Bronchial epithelial cell (primary cell): ENCODE data around the gene STXBP3. TPM values are rescaled to one million over a fixed set of nuclear protein-coding genes. Genes with fewer than 3 reads are reported as not detected.
"Not testable (repeated sequence)": the region's sequence is repeated elsewhere in the genome, so short reads cannot be mapped to it uniquely, and the experiment has no call there.

Experiments used
- DNase-seq: peaks from one replicate; pipeline ENCODE4 v3.0.0-alpha.2; 2010; ENCODE audit warnings: low read depth
- FAIRE-seq: peaks from 2 replicates; lab custom pipeline; 2011; peaks lifted over from hg19 to GRCh38; lab: Jason Lieb, UNC
- H3K27me3 ChIP-seq: 2 replicates; pipeline ENCODE4 v1.5.1; 2011; ENCODE audit warnings: low read length; ENCODE audit not compliant: control insufficient read depth, insufficient read depth
- H3K36me3 ChIP-seq: 2 replicates; pipeline ENCODE4 v1.5.1; 2011; ENCODE audit warnings: low read length; ENCODE audit not compliant: control insufficient read depth, insufficient read depth
- H3K4me3 ChIP-seq: 2 replicates; pipeline ENCODE4 v1.5.1; 2011; ENCODE audit warnings: mild to moderate bottlenecking, low read depth, low read length, control low read depth
- CTCF ChIP-seq: IDR thresholded peaks from 2 replicates; pipeline ENCODE4 v1.5.1; 2011; ENCODE audit warnings: mild to moderate bottlenecking, moderate library complexity, low read length, control low read depth, inconsistent platforms; ENCODE audit not compliant: insufficient read depth, severe bottlenecking
- total RNA-seq: library from RNA; depleted of rRNA; stranded (reverse); fragments of >200 nt; gene quantifications from 2 replicates; pipeline ENCODE4 v1.2.1, GENCODE V29; 2014

Gene STXBP3
- total RNA-seq, result 30.0 and 38.1 TPM in 2 replicates

- no peaks in the 10 kb centered on the region for H3K36me3 ChIP-seq
- TF ChIP-seq CTCF, result peak; percentile 98
- peak within 1 kb of the TSS; percentile 81 for H3K4me3 ChIP-seq
- no peaks in the 10 kb centered on the region for H3K27me3 ChIP-seq
- peak; percentile 91 for DNase-seq
- FAIRE-seq, result peak; percentile 55
Observed at GRCh38 chr1:108746382-108747170, at the start of gene STXBP3. Gene STXBP3 (plus strand): TSS chr1:108746674. CDS start chr1:108746738, 64 bp downstream.

GRCh38 chr1:108699375-108700332, 46.8 kb upstream of the STXBP3 start:
- no peak for DNase-seq
- H3K4me3 ChIP-seq, result no peak overlapping the region
- FAIRE-seq, result no peak
- TF ChIP-seq CTCF, result no peak
- no peaks in the 10 kb centered on the region for H3K27me3 ChIP-seq
- peaks cover 14% of the 10 kb centered on the region for H3K36me3 ChIP-seq

- no peak for FAIRE-seq
- H3K36me3 ChIP-seq, result peaks cover 12% of the 10 kb centered on the region
- H3K4me3 ChIP-seq, result no peak overlapping the region
- H3K27me3 ChIP-seq, result no peaks in the 10 kb centered on the region
- no peak for DNase-seq
- TF ChIP-seq CTCF, result no peak
Observed at GRCh38 chr1:108701176-108701849, 45.2 kb upstream of the STXBP3 start.

DNA sequence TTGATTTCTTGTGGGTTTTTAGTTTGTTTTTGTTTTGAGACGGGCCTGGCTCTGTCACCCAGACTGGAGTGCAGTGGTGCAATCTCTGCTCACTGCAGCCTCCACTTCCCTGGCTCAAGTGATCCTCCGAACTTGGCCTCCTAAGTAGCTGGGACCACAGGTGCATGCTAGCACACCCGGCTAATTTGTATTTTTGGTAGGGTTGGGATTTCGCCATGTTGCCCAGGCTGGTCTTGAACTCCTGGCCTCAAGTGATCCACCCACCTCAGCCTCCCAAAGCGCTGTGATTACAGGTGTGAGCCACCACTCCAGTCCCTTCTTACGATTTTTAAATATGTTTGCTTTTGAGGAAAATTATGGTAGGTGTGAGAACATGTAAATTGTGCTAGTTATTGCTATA, 44.4 kb upstream of the STXBP3 start:
- H3K4me3 ChIP-seq, H3K27me3 ChIP-seq, DNase-seq, FAIRE-seq: not testable (repeated sequence)
- H3K36me3 ChIP-seq, result peaks cover 10% of the 10 kb centered on the region

GRCh38 chr1:108703939-108704338, 42.5 kb upstream of the STXBP3 start:
- no peaks in the 10 kb centered on the region for H3K27me3 ChIP-seq
- no peak for FAIRE-seq
- DNase-seq, result peak; percentile 19

More at GRCh38 chr1:108703939-108704338, 42.5 kb upstream of the STXBP3 start:
- no peak overlapping the region for H3K4me3 ChIP-seq
- peaks cover 4% of the 10 kb centered on the region for H3K36me3 ChIP-seq
- no peak for TF ChIP-seq CTCF
